Measurements from ENCODE around the gene PCDHA9. TPM values are rescaled to one million over a fixed set of nuclear protein-coding genes. Genes with fewer than 3 reads are reported as not detected.
"Not testable (repeated sequence)": the region's sequence is repeated elsewhere in the genome, so short reads cannot be mapped to it uniquely, and the experiment has no call there.

The PCDHA9 gene
- total RNA-seq, 1 donor from 2014 or later, result 0.04 TPM

DNA sequence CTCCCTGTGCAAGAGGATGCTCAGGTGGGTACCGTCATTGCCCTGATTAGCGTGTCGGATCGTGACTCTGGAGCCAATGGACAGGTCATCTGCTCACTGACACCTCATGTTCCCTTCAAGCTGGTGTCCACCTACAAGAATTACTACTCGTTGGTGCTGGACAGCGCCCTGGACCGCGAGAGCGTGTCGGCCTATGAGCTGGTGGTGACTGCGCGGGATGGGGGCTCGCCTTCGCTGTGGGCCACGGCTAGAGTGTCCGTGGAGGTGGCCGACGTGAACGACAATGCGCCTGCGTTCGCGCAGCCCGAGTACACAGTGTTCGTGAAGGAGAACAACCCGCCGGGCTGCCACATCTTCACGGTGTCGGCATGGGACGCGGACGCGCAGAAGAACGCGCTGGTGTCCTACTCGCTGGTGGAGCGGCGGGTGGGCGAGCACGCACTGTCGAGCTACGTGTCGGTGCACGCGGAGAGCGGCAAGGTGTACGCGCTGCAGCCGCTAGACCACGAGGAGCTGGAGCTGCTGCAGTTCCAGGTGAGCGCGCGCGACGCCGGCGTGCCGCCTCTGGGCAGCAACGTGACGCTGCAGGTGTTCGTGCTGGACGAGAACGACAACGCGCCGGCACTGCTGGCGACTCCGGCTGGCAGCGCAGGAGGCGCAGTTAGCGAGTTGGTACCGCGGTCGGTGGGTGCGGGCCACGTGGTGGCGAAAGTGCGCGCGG lies 28.5 kb downstream of the PCDHA9 start:
- ATAC-seq, result not testable (repeated sequence)

DNA sequence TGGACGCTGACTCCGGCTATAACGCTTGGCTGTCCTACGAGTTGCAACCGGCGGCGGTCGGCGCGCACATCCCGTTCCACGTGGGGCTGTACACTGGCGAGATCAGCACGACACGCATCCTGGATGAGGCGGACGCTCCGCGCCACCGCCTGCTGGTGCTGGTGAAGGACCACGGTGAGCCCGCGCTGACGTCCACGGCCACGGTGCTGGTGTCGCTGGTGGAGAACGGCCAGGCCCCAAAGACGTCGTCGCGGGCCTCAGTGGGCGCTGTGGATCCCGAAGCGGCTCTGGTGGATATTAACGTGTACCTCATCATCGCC lies 29.0 kb downstream of the PCDHA9 start:
- no peak for ATAC-seq

DNA sequence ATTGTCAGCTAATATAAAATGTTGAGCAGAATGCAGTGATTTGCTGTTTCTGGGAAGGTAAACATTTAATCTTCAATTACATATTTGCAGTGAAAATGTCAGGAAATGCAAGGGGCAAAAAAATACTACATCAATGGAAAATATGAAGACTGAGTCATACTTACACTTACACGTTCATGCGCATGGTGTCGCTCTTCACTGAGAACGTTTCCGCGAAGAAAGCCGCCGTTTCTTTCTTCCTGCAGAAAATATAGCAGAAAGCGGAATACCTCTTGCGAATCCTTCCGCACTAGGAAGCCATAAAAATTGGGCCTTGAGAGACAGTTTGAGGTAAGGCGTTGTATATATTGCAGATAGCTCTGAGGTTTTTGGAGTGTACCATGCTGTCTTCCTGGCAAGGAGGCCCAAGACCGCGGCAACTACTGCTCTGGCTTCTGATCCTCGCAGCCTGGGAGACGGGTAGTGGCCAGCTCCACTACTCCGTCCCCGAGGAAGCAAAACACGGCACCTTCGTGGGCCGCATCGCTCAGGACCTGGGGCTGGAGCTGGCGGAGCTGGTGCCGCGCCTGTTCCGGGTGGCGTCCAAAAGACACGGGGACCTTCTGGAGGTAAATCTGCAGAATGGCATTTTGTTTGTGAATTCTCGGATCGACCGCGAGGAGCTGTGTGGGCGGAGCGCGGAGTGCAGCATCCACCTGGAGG lies 33.9 kb downstream of the PCDHA9 start, which contains the start of gene PCDHA13:
PCDHA13 (plus strand) TSS at position 236 of the 702 bp plus-strand sequence; CDS start at position 381, 145 bp downstream.
- ATAC-seq, result no peak

DNA sequence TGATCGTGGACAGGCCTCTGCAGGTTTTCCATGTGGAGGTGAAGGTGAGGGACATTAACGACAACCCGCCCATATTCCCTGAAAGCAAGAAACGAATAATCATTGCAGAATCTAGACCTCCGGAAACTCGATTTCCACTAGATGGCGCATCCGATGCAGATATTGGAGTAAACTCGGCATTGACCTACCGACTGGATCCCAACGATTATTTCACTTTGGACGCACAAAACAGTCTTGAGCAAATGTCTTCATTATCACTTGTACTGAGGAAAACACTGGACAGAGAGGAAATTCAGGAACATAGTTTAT lies 34.4 kb downstream of the PCDHA9 start:
- ATAC-seq, result no peak

DNA sequence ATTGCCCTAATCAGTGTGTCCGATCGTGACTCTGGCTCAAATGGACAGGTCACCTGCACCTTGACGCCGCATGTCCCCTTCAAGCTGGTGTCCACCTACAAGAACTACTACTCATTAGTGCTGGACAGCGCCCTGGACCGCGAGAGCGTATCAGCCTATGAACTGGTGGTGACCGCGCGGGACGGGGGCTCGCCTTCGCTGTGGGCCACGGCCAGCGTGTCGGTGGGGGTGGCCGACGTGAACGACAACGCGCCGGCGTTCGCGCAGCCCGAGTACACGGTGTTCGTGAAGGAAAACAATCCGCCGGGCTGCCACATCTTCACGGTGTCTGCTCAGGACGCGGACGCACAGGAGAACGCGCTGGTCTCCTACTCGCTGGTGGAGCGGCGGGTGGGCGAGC lies 35.2 kb downstream of the PCDHA9 start:
- ATAC-seq, result no peak

DNA sequence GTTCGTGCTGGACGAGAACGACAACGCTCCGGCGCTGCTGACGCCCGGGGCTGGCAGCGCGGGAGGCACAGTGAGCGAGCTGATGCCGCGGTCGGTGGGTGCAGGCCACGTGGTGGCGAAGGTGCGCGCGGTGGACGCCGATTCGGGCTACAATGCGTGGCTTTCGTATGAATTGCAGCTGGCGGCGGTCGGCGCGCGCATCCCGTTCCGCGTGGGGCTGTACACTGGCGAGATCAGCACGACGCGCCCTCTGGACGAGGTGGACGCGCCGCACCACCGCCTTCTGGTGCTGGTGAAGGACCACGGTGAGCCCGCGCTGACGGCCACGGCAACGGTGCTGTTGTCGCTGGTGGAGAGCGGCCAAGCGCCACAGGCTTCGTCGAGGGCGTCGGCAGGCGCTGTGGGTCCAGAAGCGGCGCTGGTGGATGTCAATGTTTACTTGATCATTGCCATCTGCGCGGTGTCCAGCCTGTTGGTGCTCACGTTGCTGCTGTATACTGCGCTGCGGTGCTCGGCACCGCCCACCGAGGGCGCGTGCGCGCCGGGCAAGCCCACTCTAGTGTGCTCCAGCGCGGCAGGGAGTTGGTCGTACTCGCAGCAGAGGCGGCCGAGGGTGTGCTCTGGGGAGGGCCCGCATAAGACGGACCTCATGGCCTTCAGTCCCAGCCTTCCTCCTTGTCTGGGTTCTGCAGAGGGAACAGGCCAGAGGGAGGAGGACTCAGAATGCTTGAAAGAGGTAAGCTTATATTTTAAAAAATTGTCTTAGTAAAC lies 35.9 kb downstream of the PCDHA9 start:
- no peak for ATAC-seq

Other genes starting within 250 kb of the PCDHA9 start
- 6.7 TPM for gene CD14, start 215.2 kb upstream of the PCDHA9 start, total RNA-seq
- 14.0 TPM for gene TMCO6, start 208.9 kb upstream of the PCDHA9 start, total RNA-seq
- 49.9 TPM for gene NDUFA2, start 200.8 kb upstream of the PCDHA9 start, total RNA-seq
- 58.5 TPM for gene IK, start 200.6 kb upstream of the PCDHA9 start, total RNA-seq
- gene WDR55, start 183.5 kb upstream of the PCDHA9 start, total RNA-seq, result 19.7 TPM
- gene DND1, start 174.8 kb upstream of the PCDHA9 start, total RNA-seq, result 0.44 TPM
- gene HARS1, start 157.0 kb upstream of the PCDHA9 start, total RNA-seq, result 43.0 TPM
- gene HARS2, start 156.9 kb upstream of the PCDHA9 start, total RNA-seq, result 14.0 TPM
- 39.7 TPM for gene ZMAT2, start 147.9 kb upstream of the PCDHA9 start, total RNA-seq
- gene PCDHA1, start 62.2 kb upstream of the PCDHA9 start, total RNA-seq, result not detected
- 0.04 TPM for gene PCDHA2, start 53.5 kb upstream of the PCDHA9 start, total RNA-seq
- not detected for gene PCDHA3, start 47.3 kb upstream of the PCDHA9 start, total RNA-seq
- gene PCDHA4, start 41.3 kb upstream of the PCDHA9 start, total RNA-seq, result 0.20 TPM
- 0.08 TPM for gene PCDHA5, start 26.8 kb upstream of the PCDHA9 start, total RNA-seq
- not detected for gene PCDHA6, start 20.4 kb upstream of the PCDHA9 start, total RNA-seq
- 0.08 TPM for gene PCDHA7, start 14.1 kb upstream of the PCDHA9 start, total RNA-seq
- 0.08 TPM for gene PCDHA8, start 7.2 kb upstream of the PCDHA9 start, total RNA-seq
- gene PCDHA10, start 7.5 kb downstream of the PCDHA9 start, total RNA-seq, result 0.08 TPM
- not detected for gene PCDHA11, start 20.6 kb downstream of the PCDHA9 start, total RNA-seq
- gene PCDHA12, start 26.9 kb downstream of the PCDHA9 start, total RNA-seq, result not detected
- gene PCDHA13, start 33.7 kb downstream of the PCDHA9 start, total RNA-seq, result not detected
- gene PCDHAC1, start 77.9 kb downstream of the PCDHA9 start, total RNA-seq, result 0.04 TPM
- 0.24 TPM for gene PCDHAC2, start 118.1 kb downstream of the PCDHA9 start, total RNA-seq
- gene PCDHB1, start 203.0 kb downstream of the PCDHA9 start, total RNA-seq, result not detected
- 2.2 TPM for gene PCDHB2, start 246.2 kb downstream of the PCDHA9 start, total RNA-seq

Measured in esophagus mucosa (tissue), 1 donor.